Measurements from ENCODE around the gene UBE2M.
A peak's percentile ranks its signal among the peaks of the same experiment; 100 is the strongest.

Gene UBE2M

GRCh38 chr19:58538257-58539168 is 19.9 kb downstream of the UBE2M start:
- DNase-seq: peak; percentile 90

DNA sequence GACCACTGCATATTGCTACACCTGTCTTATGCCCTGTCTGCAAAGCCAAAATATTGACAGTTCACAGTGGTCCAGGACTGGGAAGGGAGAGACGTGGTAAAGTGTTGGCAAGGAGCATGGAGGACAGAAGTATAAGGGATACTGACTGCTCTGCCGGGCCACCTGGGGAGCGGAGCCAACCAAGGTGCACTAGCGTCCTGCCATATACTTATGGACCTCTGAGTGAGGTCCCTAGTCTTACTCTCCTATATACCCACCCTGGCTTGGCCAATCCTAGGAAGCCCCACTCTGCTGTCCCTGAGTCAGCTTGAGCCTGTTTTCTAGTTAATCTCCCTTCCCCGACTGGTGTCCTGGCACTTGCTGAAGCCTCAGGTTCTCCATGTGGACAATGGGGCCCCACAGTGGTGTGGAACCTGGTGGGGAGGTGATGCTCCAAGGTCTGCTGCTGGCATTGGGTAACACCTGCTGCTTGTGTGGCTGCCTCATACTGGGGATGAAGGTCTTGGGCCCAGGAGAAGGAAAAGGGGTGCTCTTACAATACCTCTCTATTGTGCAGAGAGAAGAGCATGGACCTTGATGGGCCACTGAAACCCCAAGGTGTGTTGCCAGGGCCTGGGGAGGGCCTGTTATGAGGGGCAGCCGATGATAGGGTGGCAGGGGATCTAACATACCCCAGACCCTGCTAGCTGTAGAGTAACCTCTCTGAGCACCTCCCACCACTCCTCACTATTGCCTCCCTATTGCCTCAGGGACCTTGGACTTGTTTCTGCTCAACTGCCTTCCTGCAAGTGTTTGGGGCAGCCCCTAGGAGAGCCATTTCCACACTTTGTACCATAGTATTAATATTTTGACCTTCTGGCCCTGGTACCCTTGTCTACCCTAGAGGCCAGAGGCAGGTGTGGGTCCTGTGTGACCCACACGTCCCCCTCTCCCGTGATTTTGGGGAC is 21.3 kb downstream of the UBE2M start:
- DNase-seq: no peak

DNA sequence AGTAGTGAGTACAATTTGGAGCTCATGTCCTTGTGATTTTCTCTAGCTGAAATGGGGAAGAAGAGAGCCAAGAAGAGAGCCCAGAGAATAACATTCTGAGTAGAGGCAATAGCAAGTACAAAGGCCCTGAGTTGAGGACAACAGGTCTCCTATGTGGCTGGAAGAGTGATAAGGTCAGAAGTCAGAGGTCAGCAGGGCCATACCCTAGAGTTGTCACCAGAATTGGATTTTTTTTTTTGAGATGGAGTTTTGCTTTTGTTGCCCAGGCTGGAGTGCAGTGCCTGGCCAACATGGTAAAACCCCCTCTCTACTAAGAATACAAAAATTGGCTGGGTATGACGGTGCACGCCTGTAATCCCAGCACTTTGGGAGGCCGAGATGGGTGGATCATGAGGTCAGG is 22.6 kb downstream of the UBE2M start:
- no peak for DNase-seq

GRCh38 chr19:58531034-58531840 is 27.2 kb downstream of the UBE2M start:
- DNase-seq: no peak

DNA sequence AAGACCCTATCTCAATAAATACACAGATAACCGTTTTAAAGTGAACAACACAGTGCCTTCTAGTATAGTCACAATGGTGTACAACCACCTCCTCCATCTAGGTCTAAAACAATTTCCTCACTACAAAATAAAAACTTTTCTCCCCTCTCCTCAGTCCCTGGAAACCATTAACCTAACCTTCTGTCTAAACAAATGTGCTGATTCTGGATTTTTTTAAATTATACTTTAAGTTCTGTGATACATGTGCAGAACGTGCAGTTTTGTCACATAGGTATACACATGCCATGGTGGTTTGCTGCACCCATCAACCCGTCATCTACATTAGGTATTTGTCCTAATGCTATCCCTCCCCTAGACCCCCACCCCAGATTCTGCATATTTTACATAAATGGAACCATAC is 29.0 kb downstream of the UBE2M start:
- DNase-seq: no peak

DNA sequence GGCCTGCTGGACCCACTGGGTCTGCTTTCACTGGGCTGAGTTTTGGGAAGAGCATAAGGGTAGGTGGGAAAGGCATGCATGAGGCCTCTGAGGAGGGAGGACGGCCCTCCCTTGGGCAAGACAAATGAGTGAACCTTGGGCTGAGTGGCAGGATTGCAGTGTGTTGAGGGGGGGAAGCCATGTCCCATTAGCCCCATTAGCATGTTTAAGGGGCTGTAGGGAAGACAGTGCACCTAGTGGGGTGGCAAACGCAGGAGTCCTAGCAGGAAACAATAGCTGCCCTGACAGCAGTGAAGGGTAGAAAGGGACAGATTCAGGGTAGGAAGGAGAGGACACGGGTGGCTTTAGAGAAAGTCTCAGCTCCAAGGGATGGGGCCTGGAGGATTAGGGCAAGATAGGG is 35.7 kb downstream of the UBE2M start:
- no peak for DNase-seq

- no peak for DNase-seq
Measured at GRCh38 chr19:58521651-58522050, 36.8 kb downstream of the UBE2M start.

DNA sequence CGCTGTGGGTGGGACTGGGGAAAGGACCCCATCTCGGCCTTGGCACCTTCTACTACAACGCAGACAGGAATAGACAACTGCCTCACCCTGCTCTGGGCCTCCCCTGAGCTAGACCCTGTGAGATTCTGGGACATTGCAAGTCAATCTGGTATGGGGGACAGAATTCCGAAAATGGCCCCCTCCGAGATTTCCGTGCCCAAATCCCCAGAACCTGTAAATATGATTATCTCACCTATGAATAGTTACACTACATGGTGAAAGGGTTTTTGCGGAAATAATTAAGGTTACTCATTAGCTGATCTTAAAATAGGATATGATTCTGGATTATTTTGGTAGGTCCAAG is 38.2 kb downstream of the UBE2M start:
- no peak for DNase-seq

- DNase-seq: peak; percentile 96
Measured at GRCh38 chr19:58519355-58520256, 38.8 kb downstream of the UBE2M start, which contains the start of gene ZBTB45. Gene ZBTB45, minus strand, starts transcription at chr19:58519810. Its CDS starts 2,137 bp downstream, at chr19:58517673.

GRCh38 chr19:58519087-58519354 is 39.4 kb downstream of the UBE2M start:
- peak; percentile 74 for DNase-seq

DNA sequence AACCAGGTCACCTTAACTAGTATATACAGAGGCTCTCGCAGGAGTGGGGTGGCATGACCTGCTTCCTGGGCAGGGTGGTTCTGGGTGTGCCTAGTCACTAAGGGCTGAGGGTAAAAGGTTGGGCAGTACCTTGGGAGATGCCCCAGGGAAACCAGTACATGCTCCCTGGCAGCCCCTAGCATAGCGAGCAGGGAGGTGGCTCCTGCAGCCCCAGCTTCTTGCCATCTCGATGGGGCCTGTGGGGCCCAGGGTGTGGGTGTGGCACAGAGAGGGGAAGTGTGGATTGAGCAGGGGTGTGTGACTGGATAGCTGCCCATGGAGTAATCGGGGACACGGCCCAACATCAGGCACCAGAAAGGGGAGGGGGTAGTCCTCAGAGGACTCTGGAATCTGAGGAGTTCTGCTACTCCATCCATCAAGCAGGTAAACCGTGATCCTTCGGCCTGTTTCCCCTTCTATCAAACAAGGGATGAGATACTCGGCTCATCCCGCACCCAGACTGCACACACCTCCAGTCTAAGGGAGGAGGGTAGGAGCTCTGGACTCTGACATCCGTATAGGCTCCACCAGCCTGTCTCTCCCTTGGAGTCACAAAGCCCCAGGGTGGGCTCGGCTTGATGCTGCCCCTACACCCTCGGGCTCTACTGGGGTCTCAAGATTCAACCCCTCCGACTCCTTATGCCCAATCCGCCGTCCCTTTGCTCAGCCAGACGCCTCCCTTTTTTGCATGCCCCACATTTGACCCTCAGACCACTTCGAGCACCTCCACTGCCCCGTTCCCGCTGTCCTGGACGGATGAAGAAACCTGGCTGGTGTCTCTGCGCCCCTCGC is 39.9 kb downstream of the UBE2M start:
- no peak for DNase-seq

DNA sequence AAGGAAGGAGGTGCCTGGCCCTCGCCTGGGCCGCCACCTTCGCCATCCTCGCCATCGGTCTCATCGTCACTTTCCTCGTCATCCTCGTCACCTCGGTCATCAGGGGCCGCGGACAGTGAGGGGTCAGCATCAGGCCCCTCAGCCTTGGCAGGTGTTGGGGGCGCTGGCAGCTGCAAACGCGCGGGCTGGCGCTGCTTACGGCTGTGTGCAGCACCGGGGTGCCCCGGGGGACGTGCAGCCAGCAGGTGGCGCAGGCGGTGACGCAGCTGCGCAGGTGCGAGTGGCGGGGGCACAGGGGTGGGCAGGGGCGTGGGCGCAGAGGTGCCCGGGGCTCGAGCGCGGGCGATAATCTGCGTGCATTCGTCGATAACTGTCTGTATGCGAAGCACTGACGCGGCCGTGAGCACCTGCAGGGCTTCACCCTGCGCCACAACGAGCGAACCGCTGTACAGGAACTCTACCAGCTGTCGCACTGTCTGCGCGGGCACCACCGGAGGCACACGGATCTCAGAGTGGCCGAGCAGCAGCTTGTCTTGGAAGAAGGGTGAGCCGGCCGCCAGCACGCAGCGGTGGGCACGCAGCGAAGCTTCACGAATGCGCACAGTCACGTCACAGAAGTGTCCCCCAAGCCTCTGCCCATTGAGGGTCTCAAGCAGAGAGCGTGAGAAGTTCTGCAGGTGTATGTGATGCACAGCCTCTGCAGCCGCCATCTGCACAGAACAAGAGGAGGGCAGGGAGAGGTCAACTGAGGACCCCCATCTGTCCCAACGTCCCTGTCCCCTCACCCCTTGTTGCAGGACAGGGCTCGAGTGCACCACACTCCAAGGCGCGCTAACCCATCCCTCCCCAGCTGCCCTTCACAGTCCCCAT is 41.2 kb downstream of the UBE2M start:
- no peak for DNase-seq

DNA sequence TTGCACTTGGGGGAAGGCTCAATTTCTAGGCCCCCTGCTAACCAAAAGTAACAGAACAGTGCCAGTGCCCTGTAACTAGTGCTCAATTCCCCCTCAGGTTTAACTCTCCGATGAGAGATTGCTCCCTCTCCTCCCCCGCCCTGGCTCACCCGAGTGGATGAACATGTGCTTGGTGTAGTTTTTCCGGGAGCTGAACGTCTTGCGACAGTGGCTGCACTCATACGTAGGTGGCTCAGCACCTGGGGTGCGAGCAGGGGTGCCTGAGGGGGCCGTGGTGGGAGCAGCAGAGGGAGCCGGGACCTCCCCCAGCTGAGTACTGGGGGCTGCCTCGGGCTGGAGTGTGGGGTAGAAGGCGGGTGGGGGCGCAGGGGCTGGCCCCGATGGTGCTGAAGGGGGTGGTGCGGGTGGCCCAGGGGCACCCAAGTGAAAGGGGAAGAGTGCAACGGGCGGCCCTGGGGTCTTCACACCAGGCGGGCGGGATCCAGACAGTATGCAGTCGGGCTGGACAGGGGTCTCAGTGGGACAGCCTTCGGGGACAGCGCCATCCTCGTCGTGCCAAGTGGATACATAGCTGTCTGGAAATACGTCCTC is 42.1 kb downstream of the UBE2M start:
- DNase-seq: no peak

DNA sequence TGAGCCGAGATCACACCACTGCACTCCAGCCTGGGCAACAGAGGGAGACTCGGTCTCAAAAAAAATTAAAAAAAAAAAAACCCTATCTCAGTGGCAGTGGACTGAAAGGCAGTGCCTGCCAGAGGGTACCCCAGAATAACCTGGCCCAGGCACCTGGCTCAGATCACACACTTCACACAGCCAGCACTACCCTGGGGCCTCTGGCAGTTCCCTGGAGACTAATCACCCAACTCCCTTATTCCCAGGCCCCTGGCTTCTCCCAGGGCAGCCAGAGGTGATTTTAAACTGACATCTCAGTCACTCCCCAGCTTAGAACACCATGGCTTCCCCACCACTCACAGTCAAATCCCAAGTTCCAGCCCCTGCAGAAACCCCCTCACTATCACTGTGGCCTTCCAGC is 43.2 kb downstream of the UBE2M start:
- DNase-seq: no peak

- no peak for DNase-seq
Measured at GRCh38 chr19:58514564-58515022, 43.8 kb downstream of the UBE2M start.

- peak; percentile 95 for DNase-seq
Measured at GRCh38 chr19:58513694-58514563, 44.5 kb downstream of the UBE2M start.

GRCh38 chr19:58513213-58513693 is 45.2 kb downstream of the UBE2M start:
- DNase-seq: no peak

Data from NCI-H1436 (cell line).